IMR-90 (cell line): Measurements from ENCODE around the gene HSFX3. TPM values are rescaled to one million over a fixed set of nuclear protein-coding genes. Genes with fewer than 3 reads are reported as not detected.

Experiments
- ATAC-seq: fragments of 200-7000 bp; cut with Tn5 transposase; 2 replicates; pipeline ENCODE4 v1.9.1; 2020; ENCODE audit warnings: low read depth, mild to moderate bottlenecking, moderate library complexity
- BruUV-seq: library from RNA; stranded (reverse); fragments of 400-500 nt; replicated peaks from 2 replicates; lab custom pipeline; 2021; lab: Mats Ljungman, UMichigan
- CTCF ChIA-PET: fragments of 300-600 bp; formaldehyde crosslinking; extraction: SDS; loops from one replicate; lab custom pipeline; 2021; ENCODE audit warnings: antibody characterized with exemption; lab: Yijun Ruan, JAX
- POLR2A ChIA-PET: fragments of 300-600 bp; sonication (Branson Sonifier 250); formaldehyde crosslinking; loops from one replicate; lab custom pipeline; 2022; ENCODE audit warnings: antibody characterized with exemption; ENCODE audit not compliant: unreplicated experiment; lab: Charles Lee
- DNase-seq: peaks from one replicate; pipeline ENCODE4 v3.0.0; 2013
- H2AFZ ChIP-seq: replicated peaks from 2 replicates; pipeline ENCODE3; 2013; ENCODE audit warnings: low read length, mild to moderate bottlenecking; ENCODE audit not compliant: poor library complexity
- H2AK5ac ChIP-seq: 2 replicates; pipeline ENCODE4 v1.6.1; 2013; ENCODE audit warnings: low read depth, low read length, inconsistent platforms
- H2AK9ac ChIP-seq: replicated peaks from 2 replicates; pipeline ENCODE3; 2013; ENCODE audit warnings: mild to moderate bottlenecking, low read depth, low read length, moderate library complexity; ENCODE audit not compliant: poor library complexity
- H2BK120ac ChIP-seq: 2 replicates; pipeline ENCODE4 v1.6.1; 2013; ENCODE audit warnings: low read depth, low read length, inconsistent platforms
- H2BK15ac ChIP-seq: 3 replicates; pipeline ENCODE4 v1.6.1; 2013; ENCODE audit warnings: low read depth, low read length, inconsistent platforms
- H2BK20ac ChIP-seq: 2 replicates; pipeline ENCODE4 v1.6.1; 2013; ENCODE audit warnings: low read depth, mild to moderate bottlenecking, inconsistent platforms, low read length, moderate library complexity
- H2BK5ac ChIP-seq: 2 replicates; pipeline ENCODE4 v1.6.1; 2013; ENCODE audit warnings: mild to moderate bottlenecking, low read depth, low read length, inconsistent platforms; ENCODE audit not compliant: poor library complexity, severe bottlenecking
- H3K14ac ChIP-seq: replicated peaks from 2 replicates; pipeline ENCODE4 v1.6.1; 2013; ENCODE audit warnings: low read depth, low read length, inconsistent platforms
- H3K18ac ChIP-seq: 2 replicates; pipeline ENCODE4 v1.6.1; 2013; ENCODE audit warnings: low read depth, low read length, control low read depth
- H3K23ac ChIP-seq: 2 replicates; pipeline ENCODE4 v1.6.1; 2013; ENCODE audit warnings: low read depth, low read length, inconsistent platforms
- H3K27ac ChIP-seq: 2 replicates; pipeline ENCODE4 v1.5.1; 2013; ENCODE audit warnings: mild to moderate bottlenecking, control low read depth, low read length; ENCODE audit not compliant: insufficient read depth
- H3K27me3 ChIP-seq: 2 replicates; pipeline ENCODE4 v1.6.1; 2013; ENCODE audit warnings: low read length; ENCODE audit not compliant: control insufficient read depth, insufficient read depth
- H3K36me3 ChIP-seq: 2 replicates; pipeline ENCODE4 v1.6.1; 2013; ENCODE audit warnings: low read length, mixed read lengths; ENCODE audit not compliant: control insufficient read depth, insufficient read depth
- H3K4ac ChIP-seq: 2 replicates; pipeline ENCODE4 v1.6.1; 2013; ENCODE audit warnings: low read depth, low read length, inconsistent platforms
- H3K4me1 ChIP-seq: 2 replicates; pipeline ENCODE4 v1.6.1; 2013; ENCODE audit warnings: low read length, mixed read lengths; ENCODE audit not compliant: control insufficient read depth, insufficient read depth
- H3K4me2 ChIP-seq: 2 replicates; pipeline ENCODE4 v1.6.1; 2013; ENCODE audit warnings: low read depth, mild to moderate bottlenecking, control low read depth, low read length, moderate library complexity
- H3K4me3 ChIP-seq: 2 replicates; pipeline ENCODE4 v1.5.1; 2013; ENCODE audit warnings: low read depth, mild to moderate bottlenecking, control low read depth, low read length, moderate library complexity; ENCODE audit not compliant: insufficient read depth
- H3K56ac ChIP-seq: 2 replicates; pipeline ENCODE4 v1.6.1; 2013; ENCODE audit warnings: low read length, inconsistent platforms; ENCODE audit not compliant: insufficient read depth; ENCODE audit errors: extremely low read depth
- H3K79me1 ChIP-seq, 2 experiments: 2 replicates each; pipeline ENCODE4 v1.6.1; 2013; ENCODE audit warnings: low read length in 2 of 2, inconsistent platforms in 1 of 2, low read depth in 1 of 2
- H3K9ac ChIP-seq: 2 replicates; pipeline ENCODE4 v1.6.1; 2013; ENCODE audit warnings: low read depth, low read length, control low read depth
- H3K9me1 ChIP-seq: 2 replicates; pipeline ENCODE4 v1.6.1; 2013; ENCODE audit warnings: low read length, inconsistent platforms; ENCODE audit not compliant: insufficient read depth
- H3K9me3 ChIP-seq: 2 replicates; pipeline ENCODE4 v1.6.1; 2013; ENCODE audit warnings: low read length; ENCODE audit not compliant: control insufficient read depth, insufficient read depth
- H4K20me1 ChIP-seq: 2 replicates; pipeline ENCODE4 v1.6.1; 2013; ENCODE audit warnings: low read length, inconsistent platforms; ENCODE audit not compliant: insufficient read depth
- H4K5ac ChIP-seq: 2 replicates; pipeline ENCODE4 v1.6.1; 2013; ENCODE audit warnings: mild to moderate bottlenecking, low read depth, low read length, control low read depth
- H4K8ac ChIP-seq, 2 experiments: 2 replicates each; pipeline ENCODE4 v1.6.1; 2013; ENCODE audit warnings: low read depth in 2 of 2, low read length in 2 of 2, control low read depth in 1 of 2, inconsistent platforms in 1 of 2
- H4K91ac ChIP-seq: 2 replicates; pipeline ENCODE4 v1.6.1; 2013; ENCODE audit warnings: low read depth, low read length, inconsistent platforms; ENCODE audit not compliant: insufficient read depth
- BHLHE40 ChIP-seq: fragments of 150-350 bp; IDR thresholded peaks from 2 replicates; pipeline ENCODE4 v1.6.1; 2016; ENCODE audit warnings: mild to moderate bottlenecking, low read depth, low read length
- CHD1 ChIP-seq: IDR thresholded peaks from 2 replicates; pipeline ENCODE4 v1.6.1; 2012; ENCODE audit warnings: low read depth, low read length, improper control_type of control experiment
- CTCF ChIP-seq: conservative IDR thresholded peaks from 2 replicates; pipeline ENCODE4 v1.5.1; 2012; ENCODE audit warnings: mild to moderate bottlenecking, low read depth, low read length, improper control_type of control experiment
- FOS ChIP-seq: fragments of 150-350 bp; IDR thresholded peaks from 2 replicates; pipeline ENCODE4 v1.6.1; 2016; ENCODE audit warnings: low read depth, low read length
- MAFK ChIP-seq: IDR thresholded peaks from 2 replicates; pipeline ENCODE4 v1.6.1; 2012; ENCODE audit warnings: low read depth, low read length, improper control_type of control experiment
- NFE2L2 ChIP-seq: fragments of 150-350 bp; IDR thresholded peaks from 2 replicates; pipeline ENCODE4 v1.6.1; 2016; ENCODE audit warnings: low read depth, mild to moderate bottlenecking, low read length
- RAD21 ChIP-seq: IDR thresholded peaks from 2 replicates; pipeline ENCODE4 v1.6.1; 2012; ENCODE audit warnings: low read length, improper control_type of control experiment
- RCOR1 ChIP-seq: IDR thresholded peaks from 2 replicates; pipeline ENCODE4 v1.6.1; 2012; ENCODE audit warnings: mild to moderate bottlenecking, low read length, improper control_type of control experiment; ENCODE audit not compliant: insufficient replicate concordance
- RFX5 ChIP-seq: IDR thresholded peaks from 2 replicates; pipeline ENCODE4 v1.8.0; 2012; ENCODE audit warnings: low read depth, mild to moderate bottlenecking, low read length, moderate library complexity
- SMC3 ChIP-seq: fragments of 150-350 bp; IDR thresholded peaks from 2 replicates; pipeline ENCODE4 v1.6.1; 2016; ENCODE audit warnings: low read depth, mild to moderate bottlenecking, antibody characterized with exemption, low read length, moderate library complexity
- WGBS, 2 experiments: methylation state at CpG; one replicate each; pipeline versions ENCODE4 v1.1.5 to v1.1.7; 2013; ENCODE audit warnings: missing lambda C conversion rate in 2 of 2; ENCODE audit not compliant: insufficient read length in 1 of 2; ENCODE audit errors: extremely low coverage in 2 of 2; 5-methylcytosine and 5-hydroxymethylcytosine counted together
- dilution Hi-C: fragments of 300-500 bp; cut with HindIII; formaldehyde crosslinking; loops from one replicate; pipeline ENCODE4 v1.14.3; 2018; ENCODE audit warnings: low sequenced_read_pairs; ENCODE audit not compliant: unreplicated experiment
- in situ Hi-C: fragments of 300-500 bp; cut with MboI; formaldehyde crosslinking; loops from 3 replicates; pipeline ENCODE4 v1.14.3; 2019; ENCODE audit warnings: low sequenced_read_pairs, inconsistent platforms, mixed read lengths
- intact Hi-C: fragments of 100-400 bp; cut with micrococcal nuclease; formaldehyde crosslinking; loops from 2 replicates; pipeline ENCODE4 v1.10.0; 2022
- polyA plus RNA-seq, 3 experiments: library from polyadenylated mRNA; depleted of rRNA; stranded (reverse); fragments of >200 nt; gene quantifications; 2 replicates each; pipeline ENCODE4 v1.2.3, GENCODE V29; 2012; ENCODE audit warnings: low replicate concordance in 1 of 3
- total RNA-seq: library from RNA; depleted of rRNA; stranded (reverse); fragments of >200 nt; gene quantifications from 2 replicates; pipeline ENCODE4 v1.2.3, GENCODE V29; 2012
- TF ChIP-seq, protein P1 (sequence below): fragments of 150-350 bp; IDR thresholded peaks from 2 replicates; pipeline ENCODE4 v1.6.1; 2016; ENCODE audit warnings: low read depth, mild to moderate bottlenecking, low read length, moderate library complexity, borderline replicate concordance

HSFX3 gene
- total and polyA plus RNA-seq, 2 of the 4 experiments (the other 2 are of a cell fraction) = not detected

DNA sequence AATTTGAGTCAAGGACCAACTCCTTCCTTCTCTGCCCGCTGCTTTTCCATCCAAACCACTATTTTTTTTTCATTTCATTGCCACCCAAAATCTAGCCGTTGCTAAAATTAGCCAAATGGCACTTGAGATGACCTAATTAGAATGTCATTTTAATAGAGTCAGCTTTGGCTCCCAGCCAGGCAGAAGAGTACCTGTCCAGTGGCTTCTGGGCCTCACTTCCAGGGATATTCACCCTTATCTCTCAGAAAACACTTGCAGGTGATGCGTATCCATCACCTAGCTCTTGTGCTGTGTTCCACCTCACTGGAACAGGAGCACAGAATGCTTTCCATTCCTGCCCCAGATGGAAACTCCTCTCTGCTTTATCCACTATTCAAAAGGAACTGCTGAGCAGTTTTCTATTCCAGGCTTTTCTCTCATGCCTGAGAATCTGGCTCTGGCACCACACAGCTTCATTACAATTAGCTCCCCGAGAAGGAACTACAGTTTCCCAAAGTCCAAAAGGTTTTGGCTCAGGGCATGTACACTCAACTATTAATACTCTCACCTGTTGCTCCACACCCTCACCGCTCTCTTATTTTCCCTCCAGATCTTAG lies 19.1 kb upstream of the HSFX3 start:
- Histone ChIP-seq H3K18ac (no peak overlapping the region), H2AK9ac (no peak overlapping the region), H3K27ac (no peak overlapping the region), H3K4me1 (no peaks in the 10 kb centered on the region), H3K4me2 (no peak overlapping the region), H2BK20ac (no peak overlapping the region), H3K9ac (no peak overlapping the region), H4K20me1 (no peaks in the 10 kb centered on the region), H3K4me3 (no peak overlapping the region), H4K91ac (no peak overlapping the region), H3K23ac (no peak overlapping the region), H3K4ac (no peak overlapping the region), H4K8ac (no peak overlapping the region), H3K79me1 (no peaks in the 10 kb centered on the region), H2AFZ (no peak overlapping the region), H3K9me1 (no peaks in the 10 kb centered on the region), H3K9me3 (no peaks in the 10 kb centered on the region), H2BK120ac (no peak overlapping the region), H3K56ac (no peak overlapping the region), H2BK5ac (no peak overlapping the region), H2BK15ac (no peak overlapping the region), H3K27me3 (peaks cover 5% of the 10 kb centered on the region), H3K36me3 (no peaks in the 10 kb centered on the region), H2AK5ac (no peak overlapping the region), H3K14ac (no peak overlapping the region), H4K5ac (no peak overlapping the region)
- 53% methylated on average over 3 of the region's 5 CpGs; no CpG with 5 or more reads in 1 of the 2 experiments for WGBS, 2 experiments
- ChIA-PET CTCF (interaction anchor here (0.6 kb wide), 1 partner anchor 70 kb away, joined by 3 read pairs; no protein-coding TSS in a partner anchor), POLR2A (no interaction called here)
- in situ Hi-C loops (no loop called here), dilution Hi-C loops (no loop called here), intact Hi-C loops (no loop called here)
- TF ChIP-seq FOS = no peak
- no peak for TF ChIP-seq SMC3
- TF ChIP-seq BHLHE40 = no peak
- no peak for TF ChIP-seq RFX5
- TF ChIP-seq CHD1 = no peak
- no peak for TF ChIP-seq CTCF
- no peak for TF ChIP-seq MAFK
- TF ChIP-seq RAD21 = no peak
- TF ChIP-seq, protein P1, sequence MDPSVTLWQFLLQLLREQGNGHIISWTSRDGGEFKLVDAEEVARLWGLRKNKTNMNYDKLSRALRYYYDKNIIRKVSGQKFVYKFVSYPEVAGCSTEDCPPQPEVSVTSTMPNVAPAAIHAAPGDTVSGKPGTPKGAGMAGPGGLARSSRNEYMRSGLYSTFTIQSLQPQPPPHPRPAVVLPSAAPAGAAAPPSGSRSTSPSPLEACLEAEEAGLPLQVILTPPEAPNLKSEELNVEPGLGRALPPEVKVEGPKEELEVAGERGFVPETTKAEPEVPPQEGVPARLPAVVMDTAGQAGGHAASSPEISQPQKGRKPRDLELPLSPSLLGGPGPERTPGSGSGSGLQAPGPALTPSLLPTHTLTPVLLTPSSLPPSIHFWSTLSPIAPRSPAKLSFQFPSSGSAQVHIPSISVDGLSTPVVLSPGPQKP = no peak
- no peak for TF ChIP-seq RCOR1
- TF ChIP-seq NFE2L2 = no peak
- DNase-seq (no peak), ATAC-seq (no peak)
- no TSS peak for BruUV-seq
